GM12873 (cell line): ENCODE results near the gene BCAS3.

Experiments
- TF ChIP-seq, protein P1 (sequence below): IDR thresholded peaks from 2 replicates; pipeline ENCODE4 v1.5.1; 2012; ENCODE audit warnings: low read depth, mild to moderate bottlenecking, moderate library complexity, low read length, control low read depth; ENCODE audit not compliant: insufficient read depth; ENCODE audit errors: missing control alignments

The BCAS3 gene

DNA sequence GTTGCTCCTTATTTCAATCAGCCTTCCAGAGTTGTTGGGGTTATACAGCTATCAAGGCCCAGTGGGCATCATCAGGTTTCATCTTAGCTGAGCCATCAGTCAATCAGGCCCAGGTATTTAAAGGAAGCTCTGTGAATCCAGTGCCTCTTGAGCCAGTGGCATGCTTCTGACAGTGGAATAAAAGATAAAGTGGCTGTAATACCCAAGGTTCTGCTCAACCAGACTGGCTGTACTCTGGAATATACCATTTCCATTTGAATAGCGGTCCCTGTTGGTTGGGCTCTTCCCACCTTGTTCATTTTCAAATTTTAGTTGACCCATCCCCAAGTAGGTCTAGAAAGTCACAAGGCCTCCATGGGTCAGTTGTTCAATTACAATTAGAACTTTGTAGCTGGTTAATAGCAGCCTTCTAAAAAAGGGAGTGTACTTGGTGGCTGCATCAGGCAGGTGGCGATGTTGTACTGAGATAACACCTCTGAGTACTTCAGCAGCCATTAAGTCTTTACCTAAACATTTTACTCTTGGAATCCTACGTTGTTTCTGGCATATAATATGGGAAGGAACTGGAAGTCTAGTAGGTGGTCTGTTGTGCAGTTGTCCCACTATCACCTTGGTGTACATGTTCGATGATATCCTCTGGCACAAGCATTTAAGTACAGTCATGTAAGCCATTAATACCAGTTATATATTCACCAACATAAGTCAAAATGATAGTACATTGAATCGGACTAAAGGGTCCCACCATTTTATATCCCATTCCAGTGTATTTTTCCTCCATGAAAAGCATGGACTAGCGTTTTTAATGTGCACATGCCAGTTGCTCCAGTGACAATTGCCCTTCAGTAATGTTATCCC, 294.1 kb downstream of the BCAS3 start:
- TF ChIP-seq, protein P1, sequence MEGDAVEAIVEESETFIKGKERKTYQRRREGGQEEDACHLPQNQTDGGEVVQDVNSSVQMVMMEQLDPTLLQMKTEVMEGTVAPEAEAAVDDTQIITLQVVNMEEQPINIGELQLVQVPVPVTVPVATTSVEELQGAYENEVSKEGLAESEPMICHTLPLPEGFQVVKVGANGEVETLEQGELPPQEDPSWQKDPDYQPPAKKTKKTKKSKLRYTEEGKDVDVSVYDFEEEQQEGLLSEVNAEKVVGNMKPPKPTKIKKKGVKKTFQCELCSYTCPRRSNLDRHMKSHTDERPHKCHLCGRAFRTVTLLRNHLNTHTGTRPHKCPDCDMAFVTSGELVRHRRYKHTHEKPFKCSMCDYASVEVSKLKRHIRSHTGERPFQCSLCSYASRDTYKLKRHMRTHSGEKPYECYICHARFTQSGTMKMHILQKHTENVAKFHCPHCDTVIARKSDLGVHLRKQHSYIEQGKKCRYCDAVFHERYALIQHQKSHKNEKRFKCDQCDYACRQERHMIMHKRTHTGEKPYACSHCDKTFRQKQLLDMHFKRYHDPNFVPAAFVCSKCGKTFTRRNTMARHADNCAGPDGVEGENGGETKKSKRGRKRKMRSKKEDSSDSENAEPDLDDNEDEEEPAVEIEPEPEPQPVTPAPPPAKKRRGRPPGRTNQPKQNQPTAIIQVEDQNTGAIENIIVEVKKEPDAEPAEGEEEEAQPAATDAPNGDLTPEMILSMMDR: peak; percentile 74

GRCh38 chr17:60989379-60989778, 311.7 kb downstream of the BCAS3 start:
- TF ChIP-seq, protein P1: no peak

- TF ChIP-seq, protein P1: no peak
Observed at GRCh38 chr17:60989846-60990245, 312.2 kb downstream of the BCAS3 start.

DNA sequence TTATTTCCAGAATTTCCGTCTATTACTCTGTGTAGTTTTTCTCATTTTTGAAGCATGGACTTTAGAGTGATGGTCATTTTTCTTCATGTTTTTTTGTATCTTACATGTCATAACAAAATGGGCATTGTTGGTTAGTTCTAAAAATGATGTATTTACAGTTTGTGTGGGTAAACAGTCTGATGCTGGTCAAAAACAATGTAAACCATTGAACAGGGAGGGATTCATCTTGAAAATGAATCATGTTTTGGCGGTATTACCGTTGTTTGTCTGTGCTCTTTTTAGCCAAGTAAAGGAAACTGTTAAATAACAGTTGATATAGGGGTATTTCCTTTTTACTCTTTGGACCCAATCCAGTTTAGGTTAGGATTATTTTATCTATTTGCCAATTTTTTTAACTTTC, 315.8 kb downstream of the BCAS3 start:
- TF ChIP-seq, protein P1: no peak

DNA sequence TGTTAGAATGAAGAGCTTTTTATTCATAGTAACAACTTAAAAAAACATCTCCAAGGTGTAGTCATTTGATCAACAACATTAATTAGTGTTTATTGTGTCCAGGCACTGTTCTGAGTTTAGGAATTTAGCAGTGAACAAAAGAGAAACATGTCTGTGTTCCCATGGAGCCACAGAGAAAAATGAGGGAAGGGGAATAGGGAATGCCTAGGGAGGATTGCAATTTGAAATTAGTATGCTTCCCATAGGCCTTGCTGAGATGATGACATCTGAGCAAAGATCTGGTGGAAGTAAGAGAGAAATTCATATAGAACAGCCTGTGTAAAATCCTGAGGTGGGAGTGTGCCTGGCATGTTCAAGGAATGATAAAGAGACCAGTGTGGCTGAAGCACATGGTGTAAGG, 318.0 kb downstream of the BCAS3 start:
- TF ChIP-seq, protein P1: no peak

- TF ChIP-seq, protein P1: peak; percentile 8
Observed at GRCh38 chr17:61000911-61001310, 323.3 kb downstream of the BCAS3 start.

GRCh38 chr17:61002316-61002736, 324.7 kb downstream of the BCAS3 start:
- TF ChIP-seq, protein P1: peak; percentile 26
